ENCODE measurements around the gene NTN3.

The NTN3 gene

GRCh38 chr16:2466667-2467527 lies 4.2 kb upstream of the NTN3 start:
- H3K4me2 ChIP-seq (ENCODE audit: low read length, poor library complexity, severe bottlenecking), result peak overlapping the region; percentile 97
- no peak for DNase-seq
- no peak overlapping the region for H3K27ac ChIP-seq (ENCODE audit: low read length, poor library complexity, severe bottlenecking)
- H3K27me3 ChIP-seq (ENCODE audit: control insufficient read depth in 1 of 2, insufficient read depth in 1 of 2, low read length in 2 of 2), result peaks cover 19 to 21% of the 10 kb centered on the region in 2 experiments
- H3K9me3 ChIP-seq (ENCODE audit: control insufficient read depth, low read length), result no peaks in the 10 kb centered on the region
- no peak overlapping the region for H2BK120ac ChIP-seq (ENCODE audit: low read depth, low read length)
- H3K4me3 ChIP-seq (ENCODE audit: insufficient read depth in 1 of 2, low read depth in 1 of 2, low read length in 2 of 2), result peak overlapping the region in 1 of 2 experiments; percentile 74
- H3K18ac ChIP-seq (ENCODE audit: low read depth in 1 of 2, low read length in 2 of 2), result peak overlapping the region in 1 of 2 experiments; percentile 28
- peaks cover 0 to 6% of the 10 kb centered on the region in 2 experiments for H3K36me3 ChIP-seq (ENCODE audit: control insufficient read depth in 1 of 2, insufficient read depth in 2 of 2, low read depth in 1 of 2, low read length in 2 of 2)
- 89% methylated on average over 29 of the region's 29 CpGs for WGBS
- no peak overlapping the region for H4K91ac ChIP-seq (ENCODE audit: low read length)
- peak overlapping the region in 1 of 2 experiments; percentile 24 for H2BK12ac ChIP-seq (ENCODE audit: low read length in 2 of 2)
- H4K8ac ChIP-seq (ENCODE audit: low read length), result peak overlapping the region; percentile 46
- peak overlapping the region in 1 of 2 experiments; percentile 26 for H3K23ac ChIP-seq (ENCODE audit: low read length in 2 of 2)
- peaks cover 40% of the 10 kb centered on the region for H3K4me1 ChIP-seq (ENCODE audit: control insufficient read depth, insufficient read depth, low read depth, low read length)
- H2BK15ac ChIP-seq (ENCODE audit: low read depth, poor library complexity, severe bottlenecking), result no peak overlapping the region
- peak overlapping the region; percentile 36 for H2AFZ ChIP-seq (ENCODE audit: low read depth, low read length)
- no peak overlapping the region for H2AK5ac ChIP-seq (ENCODE audit: low read length, severe bottlenecking)
- H3K9ac ChIP-seq (ENCODE audit: low read length), result peak overlapping the region; percentile 77
- H3K14ac ChIP-seq (ENCODE audit: low read length in 2 of 2), result no peak overlapping the region
- no peaks in the 10 kb centered on the region for H3K79me1 ChIP-seq (replicated peaks; ENCODE audit: low read length, poor library complexity, severe bottlenecking)
- H2BK5ac ChIP-seq (ENCODE audit: low read depth, low read length, poor library complexity, severe bottlenecking), result no peak overlapping the region
- peak overlapping the region in 1 of 2 experiments; percentile 32 for H3K4ac ChIP-seq (ENCODE audit: low read depth in 1 of 2, low read length in 2 of 2)

GRCh38 chr16:2467528-2468232 lies 3.4 kb upstream of the NTN3 start:
- Histone ChIP-seq H3K4me3 (ENCODE audit: insufficient read depth in 1 of 2, low read depth in 1 of 2, low read length in 2 of 2) (peak overlapping the region; percentile 56 to 74), H3K36me3 (ENCODE audit: control insufficient read depth in 1 of 2, insufficient read depth in 2 of 2, low read depth in 1 of 2, low read length in 2 of 2) (peaks cover 0 to 9% of the 10 kb centered on the region in 2 experiments), H3K4me1 (ENCODE audit: control insufficient read depth, insufficient read depth, low read depth, low read length) (peaks cover 41% of the 10 kb centered on the region), H3K27me3 (ENCODE audit: control insufficient read depth in 1 of 2, insufficient read depth in 1 of 2, low read length in 2 of 2) (peaks cover 23 to 29% of the 10 kb centered on the region in 2 experiments), H3K27ac (ENCODE audit: low read length, poor library complexity, severe bottlenecking) (no peak overlapping the region), H3K79me1 (replicated peaks; ENCODE audit: low read length, poor library complexity, severe bottlenecking) (peaks cover 2% of the 10 kb centered on the region), H3K9me3 (ENCODE audit: control insufficient read depth, low read length) (no peaks in the 10 kb centered on the region), H2AK5ac (ENCODE audit: low read length, severe bottlenecking) (no peak overlapping the region), H2BK12ac (ENCODE audit: low read length in 2 of 2) (peak overlapping the region in 1 of 2 experiments; percentile 87), H3K18ac (ENCODE audit: low read depth in 1 of 2, low read length in 2 of 2) (peak overlapping the region; percentile 91 to 96), H3K4me2 (ENCODE audit: low read length, poor library complexity, severe bottlenecking) (peak overlapping the region; percentile 97), H2BK15ac (ENCODE audit: low read depth, poor library complexity, severe bottlenecking) (peak overlapping the region; percentile 73), H3K23ac (ENCODE audit: low read length in 2 of 2) (peak overlapping the region in 1 of 2 experiments; percentile 77), H3K4ac (ENCODE audit: low read depth in 1 of 2, low read length in 2 of 2) (peak overlapping the region; percentile 42 to 86), H2AFZ (ENCODE audit: low read depth, low read length) (peak overlapping the region; percentile 86), H3K14ac (ENCODE audit: low read length in 2 of 2) (peak overlapping the region in 1 of 2 experiments; percentile 78), H4K8ac (ENCODE audit: low read length) (peak overlapping the region; percentile 94), H4K91ac (ENCODE audit: low read length) (peak overlapping the region; percentile 90), H2BK120ac (ENCODE audit: low read depth, low read length) (peak overlapping the region; percentile 27), H2BK5ac (ENCODE audit: low read depth, low read length, poor library complexity, severe bottlenecking) (no peak overlapping the region), H3K9ac (ENCODE audit: low read length) (peak overlapping the region; percentile 77)
- under 1% methylated on average over 64 of the region's 80 CpGs for WGBS
- peak; percentile 70 for DNase-seq

GRCh38 chr16:2468233-2468724 lies 2.8 kb upstream of the NTN3 start:
- Histone ChIP-seq H4K8ac (ENCODE audit: low read length) (peak overlapping the region; percentile 94), H2AK5ac (ENCODE audit: low read length, severe bottlenecking) (no peak overlapping the region), H3K4ac (ENCODE audit: low read depth in 1 of 2, low read length in 2 of 2) (peak overlapping the region in 1 of 2 experiments; percentile 86), H4K91ac (ENCODE audit: low read length) (peak overlapping the region; percentile 90), H2AFZ (ENCODE audit: low read depth, low read length) (peak overlapping the region; percentile 86), H3K4me2 (ENCODE audit: low read length, poor library complexity, severe bottlenecking) (peak overlapping the region; percentile 97), H2BK5ac (ENCODE audit: low read depth, low read length, poor library complexity, severe bottlenecking) (peak overlapping the region; percentile 8), H3K4me1 (ENCODE audit: control insufficient read depth, insufficient read depth, low read depth, low read length) (peaks cover 47% of the 10 kb centered on the region), H2BK12ac (ENCODE audit: low read length in 2 of 2) (peak overlapping the region in 1 of 2 experiments; percentile 55), H3K9me3 (ENCODE audit: control insufficient read depth, low read length) (no peaks in the 10 kb centered on the region), H3K36me3 (ENCODE audit: control insufficient read depth in 1 of 2, insufficient read depth in 2 of 2, low read depth in 1 of 2, low read length in 2 of 2) (peaks cover 0 to 9% of the 10 kb centered on the region in 2 experiments), H3K23ac (ENCODE audit: low read length in 2 of 2) (peak overlapping the region in 1 of 2 experiments; percentile 87), H3K9ac (ENCODE audit: low read length) (peak overlapping the region; percentile 77), H3K18ac (ENCODE audit: low read depth in 1 of 2, low read length in 2 of 2) (peak overlapping the region; percentile 91 to 96), H3K4me3 (ENCODE audit: insufficient read depth in 1 of 2, low read depth in 1 of 2, low read length in 2 of 2) (peak overlapping the region; percentile 56 to 74), H3K27ac (ENCODE audit: low read length, poor library complexity, severe bottlenecking) (no peak overlapping the region), H3K14ac (ENCODE audit: low read length in 2 of 2) (peak overlapping the region in 1 of 2 experiments; percentile 78), H3K27me3 (ENCODE audit: control insufficient read depth in 1 of 2, insufficient read depth in 1 of 2, low read length in 2 of 2) (peaks cover 23 to 35% of the 10 kb centered on the region in 2 experiments), H2BK15ac (ENCODE audit: low read depth, poor library complexity, severe bottlenecking) (peak overlapping the region; percentile 34), H3K79me1 (replicated peaks; ENCODE audit: low read length, poor library complexity, severe bottlenecking) (peaks cover 2% of the 10 kb centered on the region), H2BK120ac (ENCODE audit: low read depth, low read length) (peak overlapping the region; percentile 27)
- peak; percentile 55 for DNase-seq
- under 1% methylated on average over 31 of the region's 38 CpGs for WGBS

Data from mesenchymal stem cell (in vitro differentiated cells and primary cell).